Mononuclear cell (primary cell): ENCODE data around the gene CFAP97. TPM values are rescaled to one million over a fixed set of nuclear protein-coding genes. Genes with fewer than 3 reads are reported as not detected.

Source experiments
- H3K27me3 ChIP-seq: 2 replicates; pipeline ENCODE4 v1.6.0; 2011; ENCODE audit warnings: low read length, control low read depth; ENCODE audit not compliant: insufficient read depth
- H3K4me1 ChIP-seq: 2 replicates; pipeline ENCODE4 v1.5.1; 2011; ENCODE audit warnings: mild to moderate bottlenecking, low read length, control low read depth; ENCODE audit not compliant: insufficient read depth
- H3K4me3 ChIP-seq: 2 replicates; pipeline ENCODE4 v1.5.1; 2011; ENCODE audit warnings: mild to moderate bottlenecking, low read length, moderate library complexity
- H3K9me3 ChIP-seq: 2 replicates; pipeline ENCODE4 v1.5.1; 2011; ENCODE audit warnings: low read depth, mild to moderate bottlenecking, control low read depth, low read length
- total RNA-seq: library from RNA; depleted of rRNA; stranded (reverse); fragments of >200 nt; gene quantifications from one replicate; pipeline ENCODE4 v1.2.3, GENCODE V29; 2012

The CFAP97 gene
- total RNA-seq, 1 donor: 25.5 TPM

DNA sequence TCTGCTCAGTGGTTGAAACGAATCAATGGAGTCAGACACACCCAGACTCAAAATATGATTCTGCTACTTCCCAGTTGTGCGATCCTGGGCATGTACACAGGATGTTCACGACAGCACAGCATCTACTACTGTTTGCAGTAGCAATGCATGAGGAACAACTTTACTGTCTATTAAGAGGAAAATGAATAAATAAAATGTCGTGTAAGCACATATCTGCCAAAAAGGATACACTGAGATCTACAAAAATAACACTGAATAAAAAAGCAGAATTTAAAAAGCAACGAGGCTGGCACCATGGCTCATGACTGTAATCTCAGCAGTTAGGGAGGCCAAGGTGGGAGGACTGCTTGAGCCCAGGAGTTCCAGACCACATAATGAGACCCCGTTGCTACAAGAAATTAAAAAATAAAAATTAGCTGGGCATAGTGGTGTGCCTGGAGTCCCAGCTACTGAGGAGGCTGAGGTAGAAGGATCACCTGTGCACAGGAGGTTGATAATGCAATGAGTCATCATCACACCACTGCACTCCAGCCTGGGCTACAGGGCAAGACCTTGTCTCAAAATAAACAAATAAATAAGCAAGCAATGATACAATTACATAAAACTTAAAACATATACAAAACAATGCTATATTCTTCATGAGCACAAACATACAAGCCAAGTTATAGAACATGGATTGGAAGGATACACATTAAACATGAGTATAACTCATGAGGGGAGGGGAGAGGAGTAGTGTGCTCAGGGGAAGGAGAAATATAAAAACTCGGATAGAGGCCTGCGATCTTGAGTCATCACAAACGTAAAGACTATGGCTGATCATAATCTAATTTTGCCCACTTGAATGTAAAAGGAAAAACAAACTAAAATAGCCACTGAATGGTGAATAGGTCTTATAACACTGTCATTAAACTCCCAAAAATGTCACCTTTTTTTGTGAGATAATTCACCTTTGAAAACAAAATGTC, 8.6 kb downstream of the CFAP97 start:
- Histone ChIP-seq H3K4me1 (no peaks in the 10 kb centered on the region), H3K9me3 (no peaks in the 10 kb centered on the region), H3K4me3 (no peak overlapping the region), H3K27me3 (no peaks in the 10 kb centered on the region)

DNA sequence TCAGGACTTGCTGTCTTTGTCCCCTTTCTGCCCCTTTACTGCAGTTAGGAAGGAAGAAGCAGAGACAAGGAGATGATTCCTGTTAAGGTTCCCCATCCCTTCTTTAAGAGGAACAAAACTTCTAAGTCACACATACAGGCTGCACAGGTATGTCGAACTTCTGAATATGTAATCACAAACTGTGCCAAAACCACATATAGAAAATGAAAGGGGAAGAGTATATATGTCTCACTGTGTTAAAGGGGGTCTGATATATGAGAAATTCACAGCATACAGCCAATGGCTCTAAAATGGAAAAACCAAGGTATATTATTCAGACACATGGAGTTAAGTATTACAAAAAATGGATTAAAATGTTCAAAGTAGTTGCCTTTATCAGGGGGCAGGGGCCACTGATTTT, 11.7 kb downstream of the CFAP97 start:
- Histone ChIP-seq H3K4me1 (no peaks in the 10 kb centered on the region), H3K4me3 (no peak overlapping the region), H3K9me3 (no peaks in the 10 kb centered on the region), H3K27me3 (no peaks in the 10 kb centered on the region)

DNA sequence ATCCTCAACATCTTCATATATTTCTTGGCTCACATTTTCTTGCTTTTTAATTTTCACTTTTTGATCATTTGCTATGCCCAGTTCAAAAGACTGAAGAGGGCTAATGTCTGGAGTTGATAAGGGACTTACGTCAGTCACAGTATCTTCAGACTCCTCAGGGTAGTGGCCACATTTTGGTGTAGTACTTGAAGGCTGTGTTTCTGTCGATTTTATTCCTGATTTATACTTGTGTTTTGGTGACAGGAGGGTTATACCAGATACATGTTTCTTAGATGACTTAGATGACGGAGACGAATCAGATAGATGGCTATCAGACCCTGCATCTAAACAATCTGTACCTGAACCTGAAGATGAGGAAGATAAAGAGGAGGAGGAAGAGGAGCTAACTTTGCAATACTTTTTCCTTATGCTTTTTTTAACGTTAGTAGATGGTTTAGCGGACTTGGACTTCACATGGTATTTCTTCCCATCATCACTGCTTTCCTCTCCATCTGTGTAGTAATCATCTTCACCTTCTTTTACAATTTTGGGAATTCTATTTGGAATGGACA, 13.4 kb downstream of the CFAP97 start:
- no peaks in the 10 kb centered on the region for H3K27me3 ChIP-seq
- no peaks in the 10 kb centered on the region for H3K9me3 ChIP-seq
- H3K4me1 ChIP-seq: no peaks in the 10 kb centered on the region
- H3K4me3 ChIP-seq: no peak overlapping the region

DNA sequence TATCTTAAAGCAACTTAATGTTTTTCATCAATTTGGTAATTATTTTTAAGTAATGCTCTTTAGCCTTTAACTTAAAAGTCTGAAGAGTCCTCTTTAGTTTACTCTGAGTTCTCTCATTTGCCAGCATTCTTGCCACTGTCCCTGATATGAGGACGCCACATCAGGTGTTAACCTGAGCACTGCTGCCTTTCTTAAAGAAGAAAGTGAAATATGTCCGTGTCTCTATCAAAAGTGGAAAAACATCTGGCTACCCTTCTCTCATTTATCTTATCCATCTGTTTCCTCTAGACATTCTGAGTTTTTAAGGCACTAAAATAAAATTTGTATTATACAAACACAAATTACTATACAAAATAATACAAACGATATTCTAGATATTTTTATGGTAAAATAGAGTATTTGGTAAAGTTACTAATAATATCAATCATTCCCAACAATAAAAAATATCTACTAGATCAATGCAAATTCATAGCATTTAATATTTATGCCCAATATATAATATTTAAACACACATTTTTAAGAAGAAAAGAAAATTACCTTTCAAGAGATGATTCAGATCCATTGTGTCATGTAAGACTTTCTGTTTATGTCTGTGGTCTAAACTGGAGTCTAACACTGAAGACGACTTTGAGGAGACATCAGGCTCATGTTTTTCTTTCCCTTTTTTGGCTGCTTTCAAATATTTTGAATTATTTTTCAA, 14.0 kb downstream of the CFAP97 start:
- Histone ChIP-seq H3K9me3 (no peaks in the 10 kb centered on the region), H3K27me3 (no peaks in the 10 kb centered on the region), H3K4me1 (no peaks in the 10 kb centered on the region), H3K4me3 (no peak overlapping the region)

DNA sequence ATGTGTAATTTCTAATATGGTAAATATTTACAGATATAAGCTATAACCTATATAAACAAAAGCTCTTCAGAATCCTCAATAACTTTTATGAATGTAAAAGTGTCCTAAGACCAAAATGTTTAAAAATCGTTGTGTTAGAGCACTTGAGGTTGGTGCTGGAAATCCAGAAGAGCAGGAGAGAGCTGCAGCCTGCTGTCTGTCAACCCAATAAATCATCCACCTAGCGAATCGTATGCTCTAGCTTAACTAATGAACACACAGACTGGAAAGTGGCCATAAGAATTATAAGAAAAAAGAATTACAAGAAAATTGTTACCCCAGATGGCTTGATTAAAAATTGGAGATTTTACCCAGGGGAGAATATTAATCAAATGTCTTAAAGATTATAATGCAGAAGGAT, 17.0 kb downstream of the CFAP97 start:
- Histone ChIP-seq H3K27me3 (no peaks in the 10 kb centered on the region), H3K4me1 (no peaks in the 10 kb centered on the region), H3K9me3 (no peaks in the 10 kb centered on the region), H3K4me3 (no peak overlapping the region)

DNA sequence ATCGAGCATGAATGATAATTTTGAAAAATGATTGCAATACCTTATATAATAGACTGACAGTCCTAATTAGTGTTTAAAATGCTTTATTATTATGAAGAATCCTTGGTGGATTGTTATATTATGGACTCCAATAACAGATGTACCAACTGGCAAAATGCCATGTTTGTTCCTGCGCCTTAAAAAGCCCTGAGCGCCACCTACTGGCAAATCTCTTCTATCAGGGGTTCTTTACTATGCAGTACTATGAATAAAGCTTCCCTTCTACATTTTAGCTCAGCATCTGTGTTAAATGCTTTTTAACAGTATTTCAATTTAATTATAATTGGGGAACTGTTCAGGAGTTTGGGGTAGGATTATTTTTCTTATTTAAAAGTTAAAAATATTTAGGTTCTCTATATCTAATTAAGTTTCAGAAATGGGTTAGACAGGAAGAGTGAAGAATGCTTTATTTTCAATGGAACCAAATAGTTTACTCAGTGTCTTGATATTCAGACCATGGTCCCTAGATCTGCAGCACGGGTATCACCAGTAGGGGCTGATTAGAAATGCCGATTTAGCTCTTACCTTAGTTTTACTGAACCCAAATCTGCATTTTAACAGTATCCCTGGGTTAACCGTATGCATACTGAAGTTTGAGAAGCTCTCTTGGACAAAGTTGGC, 20.0 kb downstream of the CFAP97 start:
- no peak overlapping the region for H3K4me3 ChIP-seq
- H3K9me3 ChIP-seq: no peaks in the 10 kb centered on the region
- H3K4me1 ChIP-seq: no peaks in the 10 kb centered on the region
- H3K27me3 ChIP-seq: no peaks in the 10 kb centered on the region

DNA sequence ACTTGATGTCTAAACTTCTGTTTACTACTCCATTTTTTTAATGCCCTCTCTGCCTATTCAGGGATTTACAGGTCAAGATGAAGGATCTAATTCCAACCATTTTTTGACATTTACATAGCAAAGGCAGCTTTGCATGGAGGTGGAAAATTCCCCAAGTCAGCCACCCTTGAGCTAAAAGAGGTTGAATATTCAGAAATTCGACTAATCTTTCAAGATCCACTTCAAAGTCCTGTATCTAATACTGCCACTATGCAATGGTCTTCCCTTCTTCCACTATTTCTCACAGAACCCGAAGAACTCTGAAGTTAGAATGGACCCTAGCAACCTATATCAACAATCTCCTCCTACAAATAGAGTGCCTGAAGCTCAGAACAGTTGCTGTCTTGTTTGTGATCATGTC, 21.6 kb downstream of the CFAP97 start:
- Histone ChIP-seq H3K9me3 (no peaks in the 10 kb centered on the region), H3K27me3 (no peaks in the 10 kb centered on the region), H3K4me3 (no peak overlapping the region), H3K4me1 (no peaks in the 10 kb centered on the region)

DNA sequence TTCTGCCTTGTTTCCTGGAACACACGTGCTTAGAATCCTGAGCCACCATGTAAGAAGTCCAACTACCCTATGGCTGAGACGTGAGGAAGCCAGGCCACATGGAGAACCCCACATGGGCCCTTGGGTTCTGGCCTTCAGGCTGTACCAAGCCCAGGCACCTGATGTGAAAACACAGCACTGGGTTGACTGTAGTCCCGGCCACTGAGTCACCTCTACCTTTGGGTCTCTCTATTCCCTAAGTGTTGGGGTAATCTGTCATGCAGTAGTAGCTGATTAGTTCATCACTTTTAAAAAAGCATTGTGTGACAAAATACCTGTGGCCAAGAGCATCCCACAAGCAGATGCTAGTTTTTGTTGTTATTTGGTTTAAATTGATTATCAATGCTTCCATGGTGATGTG, 24.3 kb downstream of the CFAP97 start:
- H3K4me1 ChIP-seq: no peaks in the 10 kb centered on the region
- no peak overlapping the region for H3K4me3 ChIP-seq
- no peaks in the 10 kb centered on the region for H3K9me3 ChIP-seq
- no peaks in the 10 kb centered on the region for H3K27me3 ChIP-seq

DNA sequence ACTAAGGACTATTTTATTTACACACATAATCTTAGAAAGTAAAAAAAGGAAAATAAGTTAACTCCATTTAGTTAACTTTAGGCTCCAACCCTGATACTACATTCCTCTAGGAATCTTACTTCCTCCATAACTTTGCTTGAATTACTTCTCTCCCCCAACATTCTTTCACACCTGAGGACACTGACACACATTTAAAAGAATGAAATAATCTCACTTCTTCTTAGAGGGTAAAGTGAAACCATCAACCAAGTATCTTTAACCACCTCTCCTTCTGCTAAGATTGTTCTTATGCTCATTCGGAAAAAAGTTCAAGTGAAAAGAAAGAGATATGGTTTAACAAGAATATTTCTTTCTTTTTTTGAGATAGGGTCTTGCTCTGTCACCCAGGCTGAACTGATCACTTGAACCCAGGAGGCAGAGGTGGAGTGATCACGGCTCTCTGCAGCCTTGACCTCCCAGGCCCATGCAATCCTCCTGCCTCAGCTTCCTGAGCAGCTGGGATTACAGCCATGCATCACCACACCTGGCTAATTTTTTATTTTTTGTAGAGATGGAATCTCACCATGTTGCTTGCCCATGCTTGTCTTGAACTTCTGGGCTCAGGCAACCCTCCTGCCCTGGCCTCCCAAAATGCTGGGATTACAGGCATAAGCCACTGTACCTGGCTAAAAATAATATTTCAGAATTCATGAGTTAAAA, 32.3 kb downstream of the CFAP97 start:
- Histone ChIP-seq H3K9me3 (no peaks in the 10 kb centered on the region), H3K4me1 (no peaks in the 10 kb centered on the region), H3K4me3 (no peak overlapping the region), H3K27me3 (no peaks in the 10 kb centered on the region)

DNA sequence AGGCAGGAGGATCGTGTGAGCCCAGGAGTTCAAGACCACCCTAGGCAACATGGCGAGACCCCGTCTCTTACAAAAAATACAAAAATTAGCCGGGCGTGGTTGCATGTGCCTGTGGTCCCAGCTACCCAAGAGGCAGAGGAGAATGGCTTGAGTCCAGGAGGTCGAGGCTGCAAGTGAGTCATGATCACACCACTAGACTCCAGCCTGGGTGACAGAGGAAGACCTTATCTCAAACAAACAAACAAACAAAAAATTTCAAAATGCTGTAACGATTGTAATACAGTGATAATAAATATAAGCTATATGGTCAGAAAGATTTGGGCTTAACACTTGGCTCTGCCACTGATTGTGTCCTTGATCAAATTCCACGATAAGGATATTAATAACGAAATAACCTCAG, 36.6 kb downstream of the CFAP97 start:
- Histone ChIP-seq H3K9me3 (no peaks in the 10 kb centered on the region), H3K4me1 (peaks cover 10% of the 10 kb centered on the region), H3K27me3 (no peaks in the 10 kb centered on the region), H3K4me3 (no peak overlapping the region)

DNA sequence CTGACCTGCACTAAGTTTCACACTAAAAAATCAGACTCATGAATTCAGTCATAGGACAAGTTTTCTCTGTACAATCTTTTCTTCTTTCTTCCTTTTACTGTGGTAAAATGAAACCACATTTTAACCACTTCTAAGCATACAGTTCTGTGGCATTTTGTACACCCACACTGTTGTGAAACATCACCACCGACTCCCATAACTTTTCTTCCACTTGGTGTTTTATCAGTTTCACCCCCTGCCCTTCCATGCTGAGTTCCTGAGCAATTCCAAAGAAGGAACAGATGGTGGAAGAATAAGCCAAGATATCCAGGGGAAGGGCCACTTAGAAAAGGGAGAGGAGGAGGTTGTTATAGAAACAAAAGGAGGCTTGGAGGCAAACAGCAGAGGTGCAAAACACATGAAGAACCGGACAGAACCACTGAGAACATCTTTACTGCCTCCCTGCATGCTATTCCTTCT, 38.2 kb downstream of the CFAP97 start:
- Histone ChIP-seq H3K4me3 (no peak overlapping the region), H3K9me3 (no peaks in the 10 kb centered on the region), H3K27me3 (no peaks in the 10 kb centered on the region), H3K4me1 (peaks cover 10% of the 10 kb centered on the region)

DNA sequence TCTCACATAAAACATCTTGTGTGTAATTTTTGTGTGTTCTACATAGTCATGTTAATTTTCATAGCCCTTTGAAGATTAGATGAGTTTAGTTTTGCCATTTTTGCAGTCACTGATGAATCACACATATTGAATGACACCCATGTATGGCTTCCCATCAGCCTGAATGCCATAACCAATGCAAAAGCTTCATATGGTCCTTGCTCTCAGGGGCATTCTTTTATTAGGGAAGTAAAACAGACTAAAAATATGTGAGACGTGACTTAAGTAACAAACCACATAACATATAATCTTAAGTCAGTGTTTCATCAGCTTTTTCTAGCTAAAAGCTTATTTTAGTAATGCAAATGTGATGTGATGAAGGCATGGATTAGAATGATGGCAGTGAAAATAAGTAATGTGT, 52.5 kb downstream of the CFAP97 start:
- Histone ChIP-seq H3K4me3 (no peak overlapping the region), H3K9me3 (no peaks in the 10 kb centered on the region), H3K27me3 (no peaks in the 10 kb centered on the region), H3K4me1 (no peaks in the 10 kb centered on the region)

DNA sequence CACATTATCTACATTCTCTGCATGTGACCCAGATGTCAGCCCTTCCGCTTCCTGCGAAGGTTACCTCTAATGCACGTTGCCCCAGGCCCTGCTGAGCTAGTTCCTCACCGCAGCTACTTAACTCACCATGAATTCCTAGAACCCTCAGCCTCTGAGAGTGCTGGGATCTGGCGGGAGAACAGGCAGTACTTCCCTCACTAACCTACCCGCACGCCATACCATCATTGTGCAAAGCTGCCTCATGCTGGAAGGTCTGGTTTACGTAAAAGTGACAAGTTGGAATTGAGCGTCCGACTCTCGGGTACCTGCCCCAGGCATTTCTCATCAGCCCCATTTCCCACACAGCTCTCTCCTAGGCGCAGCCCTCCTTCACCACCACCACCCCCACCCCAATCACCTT, 54.4 kb downstream of the CFAP97 start:
- peaks cover 7% of the 10 kb centered on the region for H3K27me3 ChIP-seq

DNA sequence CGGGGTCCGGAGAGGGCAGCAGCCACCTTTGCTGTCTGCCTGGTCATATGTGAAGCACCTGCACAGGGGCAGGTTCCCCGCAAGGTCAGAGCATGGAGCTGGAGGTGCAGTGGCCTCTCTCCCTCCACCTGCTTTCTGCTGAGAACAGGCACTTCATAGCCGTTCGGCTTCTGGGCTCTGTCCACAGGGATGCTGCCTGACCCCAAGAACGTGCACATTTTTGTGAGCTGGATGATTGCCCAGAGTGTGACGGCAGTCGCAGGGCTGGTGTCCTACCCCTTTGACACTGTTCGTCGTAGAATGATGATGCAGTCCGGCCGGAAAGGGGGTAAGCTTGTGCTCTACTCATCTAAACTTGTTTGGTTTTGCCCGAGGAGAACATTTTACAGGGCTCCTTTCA, 58.2 kb downstream of the CFAP97 start:
- Histone ChIP-seq H3K27me3 (peaks cover 37% of the 10 kb centered on the region), H3K9me3 (no peaks in the 10 kb centered on the region), H3K4me3 (no peak overlapping the region), H3K4me1 (peaks cover 5% of the 10 kb centered on the region)

More for the DNA sequence above, 54.4 kb downstream of the CFAP97 start:
- Histone ChIP-seq H3K4me1 (no peaks in the 10 kb centered on the region), H3K9me3 (no peaks in the 10 kb centered on the region), H3K4me3 (no peak overlapping the region)
